PC-3 (cell line): ENCODE measurements around the gene MACROD2.

Experiments used
- EZH2 ChIP-seq: fragments of 300-600 bp; sonication (generic); IDR thresholded peaks from one replicate; pipeline ENCODE4 v1.6.1; 2017; ENCODE audit warnings: antibody characterized with exemption, mild to moderate bottlenecking, low read length; ENCODE audit not compliant: unreplicated experiment
- TF ChIP-seq, protein P1 (sequence below): fragments of 300-600 bp; sonication (generic); conservative IDR thresholded peaks from 2 replicates; pipeline ENCODE4 v1.5.1; 2017; ENCODE audit warnings: antibody characterized with exemption, low read depth, mild to moderate bottlenecking, low read length

DNA sequence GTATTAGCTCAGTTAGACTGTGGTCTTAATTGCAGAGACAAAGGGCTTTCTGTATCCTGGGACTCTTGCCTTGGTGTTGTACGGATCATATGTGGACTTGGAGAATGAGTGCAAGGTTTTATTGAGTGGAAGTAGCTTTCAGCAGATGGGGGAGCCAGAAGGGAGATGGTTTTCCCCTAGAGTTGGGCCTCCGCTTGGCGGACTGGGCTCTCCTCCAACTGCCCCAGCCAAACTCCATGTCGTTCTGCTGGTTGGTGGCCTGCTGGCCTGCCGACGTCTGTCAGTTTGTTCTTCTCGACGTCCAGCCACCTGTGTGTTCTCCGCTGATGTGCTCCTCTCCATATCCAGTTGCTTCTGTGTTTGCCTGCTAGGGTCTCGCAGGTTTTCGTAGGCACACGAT is 531.6 kb downstream of the MACROD2 start:
- TF ChIP-seq, protein P1, sequence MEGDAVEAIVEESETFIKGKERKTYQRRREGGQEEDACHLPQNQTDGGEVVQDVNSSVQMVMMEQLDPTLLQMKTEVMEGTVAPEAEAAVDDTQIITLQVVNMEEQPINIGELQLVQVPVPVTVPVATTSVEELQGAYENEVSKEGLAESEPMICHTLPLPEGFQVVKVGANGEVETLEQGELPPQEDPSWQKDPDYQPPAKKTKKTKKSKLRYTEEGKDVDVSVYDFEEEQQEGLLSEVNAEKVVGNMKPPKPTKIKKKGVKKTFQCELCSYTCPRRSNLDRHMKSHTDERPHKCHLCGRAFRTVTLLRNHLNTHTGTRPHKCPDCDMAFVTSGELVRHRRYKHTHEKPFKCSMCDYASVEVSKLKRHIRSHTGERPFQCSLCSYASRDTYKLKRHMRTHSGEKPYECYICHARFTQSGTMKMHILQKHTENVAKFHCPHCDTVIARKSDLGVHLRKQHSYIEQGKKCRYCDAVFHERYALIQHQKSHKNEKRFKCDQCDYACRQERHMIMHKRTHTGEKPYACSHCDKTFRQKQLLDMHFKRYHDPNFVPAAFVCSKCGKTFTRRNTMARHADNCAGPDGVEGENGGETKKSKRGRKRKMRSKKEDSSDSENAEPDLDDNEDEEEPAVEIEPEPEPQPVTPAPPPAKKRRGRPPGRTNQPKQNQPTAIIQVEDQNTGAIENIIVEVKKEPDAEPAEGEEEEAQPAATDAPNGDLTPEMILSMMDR: no peak
- TF ChIP-seq EZH2: no peak
